Sigmoid colon (tissue), 3 donors: ENCODE measurements around the gene MAPRE2.

Experiments
- POLR2A ChIP-seq, 2 donors: fragments of 450-650 bp; IDR thresholded peaks; one replicate each; pipeline ENCODE4 v1.6.1; 2016; ENCODE audit warnings: antibody characterized with exemption in 2 of 2, mild to moderate bottlenecking in 2 of 2, moderate library complexity in 2 of 2
- TF ChIP-seq, protein P1 (sequence below), 4 experiments: fragments of 450-650 bp in 3 of 4; fragments of 200-600 bp in 1 of 4; IDR thresholded peaks; one replicate each; pipeline ENCODE4 v1.5.1; 2016 to 2019; ENCODE audit warnings: antibody characterized with exemption in 4 of 4, mild to moderate bottlenecking in 3 of 4, moderate library complexity in 2 of 4

DNA sequence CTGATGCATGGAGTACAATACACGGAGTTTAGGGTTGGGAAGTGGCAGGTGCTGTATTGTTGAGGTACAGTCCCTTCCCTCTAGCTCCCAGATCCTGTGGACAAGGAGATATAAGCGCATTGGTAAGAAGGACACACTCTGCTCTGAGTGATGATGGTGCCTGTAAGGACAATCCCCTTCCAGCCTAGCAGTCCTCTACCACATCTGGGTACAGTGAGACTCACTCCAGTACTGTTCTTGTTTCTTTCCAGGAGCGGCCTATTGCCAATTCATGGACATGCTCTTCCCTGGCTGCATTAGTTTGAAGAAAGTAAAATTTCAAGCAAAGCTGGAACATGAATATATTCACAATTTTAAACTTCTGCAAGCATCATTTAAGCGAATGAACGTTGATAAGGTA is 56.0 kb downstream of the MAPRE2 start:
- no peak for TF ChIP-seq POLR2A (IDR thresholded peaks at IDR 0.05)
- TF ChIP-seq, protein P1, sequence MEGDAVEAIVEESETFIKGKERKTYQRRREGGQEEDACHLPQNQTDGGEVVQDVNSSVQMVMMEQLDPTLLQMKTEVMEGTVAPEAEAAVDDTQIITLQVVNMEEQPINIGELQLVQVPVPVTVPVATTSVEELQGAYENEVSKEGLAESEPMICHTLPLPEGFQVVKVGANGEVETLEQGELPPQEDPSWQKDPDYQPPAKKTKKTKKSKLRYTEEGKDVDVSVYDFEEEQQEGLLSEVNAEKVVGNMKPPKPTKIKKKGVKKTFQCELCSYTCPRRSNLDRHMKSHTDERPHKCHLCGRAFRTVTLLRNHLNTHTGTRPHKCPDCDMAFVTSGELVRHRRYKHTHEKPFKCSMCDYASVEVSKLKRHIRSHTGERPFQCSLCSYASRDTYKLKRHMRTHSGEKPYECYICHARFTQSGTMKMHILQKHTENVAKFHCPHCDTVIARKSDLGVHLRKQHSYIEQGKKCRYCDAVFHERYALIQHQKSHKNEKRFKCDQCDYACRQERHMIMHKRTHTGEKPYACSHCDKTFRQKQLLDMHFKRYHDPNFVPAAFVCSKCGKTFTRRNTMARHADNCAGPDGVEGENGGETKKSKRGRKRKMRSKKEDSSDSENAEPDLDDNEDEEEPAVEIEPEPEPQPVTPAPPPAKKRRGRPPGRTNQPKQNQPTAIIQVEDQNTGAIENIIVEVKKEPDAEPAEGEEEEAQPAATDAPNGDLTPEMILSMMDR (IDR thresholded peaks at IDR 0.05), result no peak
